HG02623 (cell line): ENCODE data around the gene TMEM209.
"Not testable (repeated sequence)": the region's sequence is repeated elsewhere in the genome, so short reads cannot be mapped to it uniquely, and the experiment has no call there.

Experiments
- ATAC-seq: cut with Tn5 transposase; IDR thresholded peaks from one replicate; pipeline ENCODE4 v1.9.1; 2021; ENCODE audit warnings: moderate library complexity; ENCODE audit not compliant: unreplicated experiment

The TMEM209 gene

GRCh38 chr7:130218806-130219620 lies 13.8 kb upstream of the TMEM209 start:
- ATAC-seq = no peak

DNA sequence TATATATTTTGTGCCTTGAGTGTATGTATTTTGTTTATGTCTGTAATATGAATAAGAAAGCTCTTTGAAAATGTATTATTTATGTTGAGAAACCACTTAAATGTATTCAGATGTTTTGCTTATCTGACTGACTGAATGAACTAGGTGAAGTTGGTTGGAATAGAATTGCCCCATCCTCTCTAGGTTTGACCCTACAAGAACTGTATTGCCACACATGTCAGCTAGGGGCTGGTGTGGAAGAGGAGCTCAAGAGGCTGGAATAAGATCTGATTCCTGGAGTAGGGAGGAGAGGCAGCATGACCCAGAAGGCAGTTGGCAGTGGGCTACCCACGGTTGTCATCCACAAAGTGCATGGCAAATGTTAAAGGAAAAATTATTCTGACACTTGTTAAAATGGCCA lies 11.5 kb upstream of the TMEM209 start:
- ATAC-seq = no peak

DNA sequence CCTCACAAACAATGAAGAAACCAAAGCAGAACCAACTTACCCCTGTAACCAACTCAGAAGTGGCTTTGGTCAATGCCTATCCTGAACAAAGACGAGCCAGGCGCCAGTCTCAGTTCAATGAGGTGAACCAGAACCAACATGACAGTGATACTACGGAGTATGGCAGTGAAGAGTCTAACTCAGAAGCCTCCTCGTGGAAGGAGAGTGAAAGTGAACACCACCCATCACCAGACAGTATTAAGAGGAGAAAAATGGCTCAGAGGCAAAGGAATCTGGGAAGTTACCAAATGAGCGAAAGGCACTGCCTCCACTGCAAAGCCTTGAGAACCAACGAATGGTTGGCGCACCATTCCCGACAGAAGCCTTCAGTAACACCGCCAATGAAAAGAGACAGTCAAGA lies 10.8 kb upstream of the TMEM209 start:
- no peak for ATAC-seq

DNA sequence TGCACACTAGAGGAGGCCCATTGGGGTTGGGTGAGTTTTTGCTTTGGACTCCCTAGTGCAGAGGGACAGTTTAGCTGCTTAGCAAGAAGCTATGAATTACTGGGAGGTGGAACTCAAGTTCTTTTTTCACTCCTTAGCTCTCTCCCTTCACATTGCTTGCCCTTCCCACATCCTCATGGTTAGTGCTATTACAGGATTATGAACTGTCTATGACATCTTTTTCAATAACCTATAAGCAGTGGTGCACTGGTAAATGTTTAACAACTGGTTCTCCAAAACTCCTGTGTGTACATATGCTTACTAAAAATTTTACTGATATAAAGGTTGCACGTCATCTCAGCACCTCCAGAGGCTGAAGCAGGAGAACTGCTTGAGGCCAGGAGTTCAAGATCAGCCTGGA lies 8.6 kb upstream of the TMEM209 start:
- ATAC-seq = no peak

DNA sequence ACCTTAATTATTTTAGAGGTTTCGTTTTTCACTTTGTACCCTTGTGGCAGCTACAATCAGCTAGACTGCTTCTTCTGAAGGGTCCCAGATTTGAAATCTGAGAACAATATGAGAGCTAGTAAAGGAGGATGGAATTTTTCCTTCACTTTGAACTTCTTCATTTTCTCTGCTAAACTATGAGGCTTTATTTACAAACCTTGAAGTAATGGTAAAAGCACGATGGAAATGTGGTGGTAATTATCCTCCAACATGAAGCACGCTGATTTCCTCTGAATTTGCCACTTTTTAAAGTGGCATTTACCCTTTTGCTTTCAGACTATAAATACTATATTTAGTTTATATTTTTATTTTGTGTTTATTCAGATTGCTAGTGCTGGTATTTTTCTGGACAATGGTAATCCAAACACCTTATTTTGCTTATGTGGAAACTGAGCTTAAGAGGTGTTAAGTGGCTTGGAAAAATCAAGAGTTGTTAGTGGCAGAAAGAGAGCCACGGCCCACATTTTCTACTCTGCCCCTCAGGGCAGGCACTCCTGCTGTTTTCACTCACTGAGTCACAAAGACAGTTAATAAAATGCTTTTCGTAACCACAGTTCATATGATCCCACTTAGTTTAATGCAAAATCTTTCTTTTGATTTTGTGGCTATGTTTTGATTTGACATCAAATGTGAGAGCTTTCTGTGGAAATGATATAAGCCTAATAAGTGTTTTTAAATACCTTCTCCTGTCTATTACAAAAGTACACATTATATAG lies 5.2 kb upstream of the TMEM209 start:
- ATAC-seq = no peak

- no peak for ATAC-seq
Observed at GRCh38 chr7:130208516-130208915, 3.3 kb upstream of the TMEM209 start.

GRCh38 chr7:130207642-130208041 lies 2.4 kb upstream of the TMEM209 start, which contains the start of gene SSMEM1:
TSS of gene SSMEM1 (plus strand) at chr7:130207860. CDS start at chr7:130207911, 51 bp downstream.
- no peak for ATAC-seq

GRCh38 chr7:130207033-130207432 lies 1.8 kb upstream of the TMEM209 start:
- ATAC-seq = no peak

- no peak for ATAC-seq
Observed at GRCh38 chr7:130201796-130202195, 3.4 kb downstream of the TMEM209 start.

DNA sequence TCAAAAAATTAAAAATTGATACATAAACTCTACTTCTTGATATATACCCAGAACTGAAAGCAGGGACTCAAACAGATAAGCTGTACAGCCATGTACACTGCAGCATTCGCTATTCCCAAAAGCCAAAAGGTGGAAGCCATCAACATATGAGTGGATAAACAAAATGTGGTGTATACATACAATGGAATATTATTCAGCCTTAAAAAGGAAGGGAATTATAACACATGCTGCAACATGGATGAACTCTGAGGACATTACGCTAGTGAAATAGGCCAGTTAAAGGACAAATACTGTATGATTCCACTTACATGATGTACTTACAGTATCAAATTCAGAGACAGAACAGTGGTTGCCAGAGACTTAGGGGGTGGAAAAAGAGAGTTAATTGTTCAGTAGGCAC lies 8.1 kb downstream of the TMEM209 start:
- ATAC-seq = no peak

DNA sequence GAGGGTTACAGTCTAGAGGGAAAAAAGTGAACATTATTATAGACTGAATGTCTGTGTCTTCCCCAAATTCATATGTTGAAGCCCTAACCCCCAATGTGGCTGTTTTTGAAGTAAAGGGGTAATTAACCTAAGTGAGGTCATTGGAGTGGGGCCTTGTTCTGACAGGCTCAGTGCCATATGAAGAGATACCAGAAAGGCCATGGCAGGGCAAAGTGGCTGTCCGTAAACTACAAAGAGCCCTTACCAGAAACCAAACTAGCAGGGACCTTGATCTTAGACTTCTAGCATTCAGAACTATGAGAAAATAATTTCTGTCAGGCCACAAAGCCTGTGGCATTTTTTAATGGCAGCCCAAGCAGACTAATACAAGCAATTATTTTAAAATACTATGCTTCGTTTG lies 8.7 kb downstream of the TMEM209 start:
- ATAC-seq = no peak

- ATAC-seq = no peak
Observed at GRCh38 chr7:130195396-130195795, 9.8 kb downstream of the TMEM209 start.

DNA sequence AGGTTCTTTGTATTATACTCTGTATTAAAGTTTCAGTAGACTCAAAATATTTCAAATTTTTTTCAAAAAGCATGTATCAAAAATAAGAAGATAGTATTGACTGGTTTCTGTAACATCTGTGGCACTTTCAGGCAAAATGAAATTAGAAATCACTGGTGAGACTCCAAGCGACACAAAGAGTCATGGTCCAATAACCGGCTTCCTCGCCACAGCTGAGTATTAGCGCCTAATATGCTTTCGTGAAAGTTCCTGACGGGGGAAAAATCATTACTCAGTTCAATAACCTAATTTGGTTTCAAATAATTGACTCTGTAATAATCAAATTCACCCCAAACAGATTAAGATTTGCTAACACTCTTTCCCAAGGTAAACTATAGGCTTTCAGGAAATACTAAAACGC lies 13.4 kb downstream of the TMEM209 start:
- no peak for ATAC-seq

DNA sequence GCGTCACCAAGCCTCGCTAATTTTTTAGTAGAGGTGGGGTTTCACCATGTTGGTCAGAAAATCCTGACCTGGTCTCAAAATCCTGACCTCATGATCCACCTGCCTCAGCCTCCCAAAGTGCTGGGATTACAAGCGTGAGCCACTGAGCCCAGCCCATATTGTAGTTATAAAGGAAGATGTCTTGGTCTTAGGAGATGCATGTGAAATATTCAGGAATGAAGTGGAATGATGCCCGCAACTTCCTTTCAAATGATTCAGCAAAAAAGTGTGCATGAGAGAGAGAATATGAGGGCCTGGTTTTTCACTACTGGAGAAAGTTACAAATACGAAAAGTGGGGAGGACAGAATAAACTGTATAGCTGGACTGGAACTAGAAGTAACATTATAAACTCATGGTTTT lies 15.9 kb downstream of the TMEM209 start:
- ATAC-seq = no peak

GRCh38 chr7:130187360-130187759 lies 17.8 kb downstream of the TMEM209 start:
- ATAC-seq = no peak

DNA sequence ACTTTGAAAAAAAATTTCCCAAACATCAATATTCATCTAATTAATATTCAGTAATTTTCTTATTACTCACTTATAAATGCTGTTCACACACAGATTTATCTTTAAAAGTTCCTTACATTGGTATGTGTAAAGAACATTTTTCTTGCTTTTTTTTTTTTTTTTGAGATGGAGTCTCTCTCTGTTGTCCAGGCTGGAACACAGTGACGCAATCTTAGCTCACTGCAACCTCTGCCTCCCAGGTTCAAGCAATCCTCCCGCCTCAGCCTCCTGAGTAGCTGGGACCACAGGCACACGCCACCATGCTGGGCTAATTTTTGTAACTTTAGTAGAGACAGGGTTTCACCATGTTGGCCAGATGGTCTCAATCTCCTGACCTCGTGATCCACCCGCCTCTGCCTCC lies 20.9 kb downstream of the TMEM209 start:
- ATAC-seq = not testable (repeated sequence)

DNA sequence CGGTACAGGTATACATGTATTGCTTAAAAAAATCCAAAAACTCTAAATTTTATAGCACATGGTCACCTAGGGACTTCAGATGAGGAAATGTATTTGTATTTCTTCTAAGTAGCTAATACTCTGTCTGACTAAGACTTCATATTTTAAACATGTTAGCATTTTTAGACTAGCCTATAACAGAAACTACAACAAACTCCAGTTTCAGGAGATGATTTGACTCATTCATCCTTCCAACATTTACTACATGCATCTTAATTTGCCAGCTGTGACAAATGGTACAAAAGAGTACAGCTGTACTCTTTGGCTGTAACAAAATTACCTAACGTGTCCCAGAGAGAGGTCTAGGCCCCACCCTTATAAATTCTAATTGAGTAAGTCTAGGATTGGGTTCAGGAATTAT lies 22.2 kb downstream of the TMEM209 start:
- peak; percentile 72 for ATAC-seq

GRCh38 chr7:130181263-130181605 lies 24.0 kb downstream of the TMEM209 start:
- ATAC-seq = no peak

- ATAC-seq = no peak
Observed at GRCh38 chr7:130180571-130181262, 24.5 kb downstream of the TMEM209 start.

- no peak for ATAC-seq
Observed at GRCh38 chr7:130179631-130180030, 25.6 kb downstream of the TMEM209 start.

- ATAC-seq = no peak
Observed at GRCh38 chr7:130178251-130178650, 27.0 kb downstream of the TMEM209 start.
